ENCODE results near the gene TMED10.

The TMED10 gene

DNA sequence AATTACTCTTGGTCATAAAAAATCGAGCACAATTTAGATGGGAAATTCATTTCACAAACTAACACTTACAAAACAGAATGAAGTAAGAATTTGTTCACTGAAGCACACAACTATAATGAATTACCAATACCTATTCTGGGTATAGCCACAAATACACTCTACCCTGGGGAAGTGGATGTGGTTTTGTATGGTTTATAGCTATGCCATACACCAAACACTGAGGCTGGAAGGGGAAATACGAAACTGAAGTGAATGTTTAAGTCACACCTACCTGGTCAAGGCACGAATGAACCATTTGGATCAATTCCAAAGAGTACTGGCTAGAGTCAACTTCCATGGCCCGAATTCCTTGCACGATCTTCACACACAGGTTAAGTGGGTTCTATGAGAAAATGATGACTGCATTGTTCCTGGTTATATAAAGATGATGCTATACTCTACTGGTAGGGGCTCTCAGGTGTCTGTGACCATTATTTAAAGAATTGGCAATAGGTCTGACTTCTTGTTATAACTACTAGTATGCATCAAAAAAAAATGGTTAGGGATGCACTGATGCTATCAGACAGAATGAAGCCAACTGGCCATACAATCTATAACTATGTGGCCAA lies 62.4 kb downstream of the TMED10 start:
- no peak for TF ChIP-seq CTCF (IDR thresholded peaks at IDR 0.05; ENCODE audit: low read depth, low read length, missing control alignments)
- Histone ChIP-seq H3K27ac (no peak overlapping the region), H3K4me3 (ENCODE audit: low read depth, low read length) (no peak overlapping the region), H3K27me3 (replicated peaks) (no peaks in the 10 kb centered on the region), H3K36me3 (replicated peaks) (peaks cover 47% of the 10 kb centered on the region)
- in situ Hi-C loops (cut with HindIII; ENCODE audit: low pct_ligation_motif_present, low sequenced_read_pairs) = no loop called here
- no peak for DNase-seq

GRCh38 chr14:75109877-75110276 lies 66.5 kb downstream of the TMED10 start:
- in situ Hi-C loops (cut with HindIII; ENCODE audit: low pct_ligation_motif_present, low sequenced_read_pairs) = no loop called here

DNA sequence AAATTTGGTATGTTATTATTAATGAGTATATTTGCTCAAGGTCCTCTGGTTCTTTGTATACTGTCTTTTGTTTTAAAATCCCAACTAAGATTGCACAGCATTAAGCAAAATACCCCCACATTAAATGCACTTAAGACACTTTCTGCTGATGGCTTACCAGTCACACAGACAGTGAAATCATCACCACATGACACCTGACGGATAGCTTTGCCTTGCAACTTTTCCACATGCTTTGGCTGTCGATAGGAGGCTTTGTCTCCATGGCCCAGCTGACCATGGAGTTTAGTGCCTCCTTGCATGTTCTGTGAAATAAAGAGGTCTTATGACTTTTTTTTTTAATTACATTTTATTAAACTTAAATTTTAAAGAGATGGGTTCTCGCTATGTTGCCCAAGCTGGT lies 69.2 kb downstream of the TMED10 start:
- H3K36me3 ChIP-seq (replicated peaks) = peaks cover 49% of the 10 kb centered on the region
- H3K27ac ChIP-seq = no peak overlapping the region
- no peak for DNase-seq
- no peak for TF ChIP-seq CTCF (IDR thresholded peaks at IDR 0.05; ENCODE audit: low read depth, low read length, missing control alignments)
- no peaks in the 10 kb centered on the region for H3K27me3 ChIP-seq (replicated peaks)
- in situ Hi-C loops (cut with HindIII; ENCODE audit: low pct_ligation_motif_present, low sequenced_read_pairs) = no loop called here
- no peak overlapping the region for H3K4me3 ChIP-seq (ENCODE audit: low read depth, low read length)

More at GRCh38 chr14:75109877-75110276, 66.5 kb downstream of the TMED10 start:
- peaks cover 60% of the 10 kb centered on the region for H3K36me3 ChIP-seq (replicated peaks)
- H3K4me3 ChIP-seq (ENCODE audit: low read depth, low read length) = no peak overlapping the region
- no peak for TF ChIP-seq CTCF (IDR thresholded peaks at IDR 0.05; ENCODE audit: low read depth, low read length, missing control alignments)
- H3K27ac ChIP-seq = no peak overlapping the region
- DNase-seq = no peak
- no peaks in the 10 kb centered on the region for H3K27me3 ChIP-seq (replicated peaks)

- DNase-seq = no peak
- no peak overlapping the region for H3K27ac ChIP-seq
- H3K36me3 ChIP-seq (replicated peaks) = peaks cover 42% of the 10 kb centered on the region
- H3K27me3 ChIP-seq (replicated peaks) = no peaks in the 10 kb centered on the region
- no peak overlapping the region for H3K4me3 ChIP-seq (ENCODE audit: low read depth, low read length)
- TF ChIP-seq CTCF (IDR thresholded peaks at IDR 0.05; ENCODE audit: low read depth, low read length, missing control alignments) = no peak
- in situ Hi-C loops (cut with HindIII; ENCODE audit: low pct_ligation_motif_present, low sequenced_read_pairs) = no loop called here
Measured at GRCh38 chr14:75101491-75101890, 74.9 kb downstream of the TMED10 start.

DNA sequence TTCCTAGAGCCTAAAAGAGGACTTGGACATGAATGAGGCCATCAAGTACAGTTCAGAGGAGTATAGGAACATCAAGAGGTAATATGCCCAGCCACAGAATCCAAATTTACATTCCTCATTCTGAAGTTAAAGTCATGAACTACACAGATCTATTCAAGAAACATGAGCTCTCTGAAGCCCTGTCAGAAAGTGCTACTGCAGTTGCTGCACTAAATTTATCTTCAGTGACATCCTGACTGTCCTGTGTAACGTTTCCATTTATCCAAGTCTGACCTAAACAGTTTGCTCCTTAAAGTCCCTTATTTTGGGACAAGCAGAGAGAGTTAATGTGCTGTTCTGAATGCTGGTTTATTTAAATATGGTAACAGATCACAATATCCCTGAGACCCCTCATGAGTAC lies 77.7 kb downstream of the TMED10 start:
- TF ChIP-seq CTCF (IDR thresholded peaks at IDR 0.05; ENCODE audit: low read depth, low read length, missing control alignments) = no peak
- no peak for DNase-seq
- in situ Hi-C loops (cut with HindIII; ENCODE audit: low pct_ligation_motif_present, low sequenced_read_pairs) = no loop called here
- H3K36me3 ChIP-seq (replicated peaks) = peaks cover 37% of the 10 kb centered on the region
- H3K27ac ChIP-seq = no peak overlapping the region
- H3K4me3 ChIP-seq (ENCODE audit: low read depth, low read length) = no peak overlapping the region
- H3K27me3 ChIP-seq (replicated peaks) = no peaks in the 10 kb centered on the region

- DNase-seq = no peak
- TF ChIP-seq CTCF (IDR thresholded peaks at IDR 0.05; ENCODE audit: low read depth, low read length, missing control alignments) = no peak
- Histone ChIP-seq H3K4me3 (ENCODE audit: low read depth, low read length) (no peak overlapping the region), H3K27me3 (replicated peaks) (no peaks in the 10 kb centered on the region), H3K36me3 (replicated peaks) (peaks cover 34% of the 10 kb centered on the region), H3K27ac (no peak overlapping the region)
- in situ Hi-C loops (cut with HindIII; ENCODE audit: low pct_ligation_motif_present, low sequenced_read_pairs) = no loop called here
Measured at GRCh38 chr14:75098212-75098611, 78.2 kb downstream of the TMED10 start.
